ENCODE measurements around the gene VAV3. TPM values are rescaled to one million over a fixed set of nuclear protein-coding genes. Genes with fewer than 3 reads are reported as not detected.

VAV3 gene
- total and polyA plus RNA-seq, 10 of the 15 experiments (the other 5 are each of a cell fraction or from before 2014, with no cell fraction given): 0.84 to 5.5 (median 3.4) TPM

- no peak overlapping the region for H3K4me3 ChIP-seq
- no peak overlapping the region for H3K4me2 ChIP-seq (ENCODE audit: control insufficient read depth, insufficient read depth)
- TF ChIP-seq TBL1XR1 (IDR thresholded peaks at IDR 0.05; ENCODE audit: low read depth, low read length) (no peak), POLR2AphosphoS2 (IDR thresholded peaks at IDR 0.05; ENCODE audit: low read depth, low read length) (no peak), SMARCA5 (IDR thresholded peaks at IDR 0.05) (no peak), CEBPB (IDR thresholded peaks at IDR 0.05; ENCODE audit: borderline replicate concordance in 1 of 2, low read depth in 2 of 2, low read length in 2 of 2) (no peak), CREB1 (IDR thresholded peaks at IDR 0.05; ENCODE audit: low read depth) (no peak), GATAD2B (conservative IDR thresholded peaks at IDR 0.05; ENCODE audit: low read depth) (no peak), ESRRA (IDR thresholded peaks at IDR 0.05; ENCODE audit: low read length) (no peak), USF1 (IDR thresholded peaks at IDR 0.05; ENCODE audit: borderline replicate concordance, extremely low read length, insufficient read depth, low read depth, low read length) (no peak), SUZ12 (IDR thresholded peaks at IDR 0.05; ENCODE audit: unreplicated experiment) (no peak), ZZZ3 (IDR thresholded peaks at IDR 0.05; ENCODE audit: control insufficient read depth, insufficient read length, low read depth) (no peak), HDAC2 (IDR thresholded peaks at IDR 0.05) (no peak)
- ChIA-PET SMC1A (ENCODE audit: uncharacterized antibody, unreplicated experiment) (no interaction called here), POLR2A (no interaction called here), RAD21 (ENCODE audit: unreplicated experiment) (no interaction called here), CTCF (no interaction called here)
- H4K20me1 ChIP-seq (ENCODE audit: control insufficient read depth, insufficient read depth): no peaks in the 10 kb centered on the region
- no peak overlapping the region for H3K9ac ChIP-seq (ENCODE audit: control insufficient read depth, insufficient read depth, low read length)
- no peaks in the 10 kb centered on the region for H3K27me3 ChIP-seq (replicated peaks in 1 of 2; ENCODE audit: control insufficient read depth in 2 of 2, insufficient read depth in 2 of 2, low read length in 1 of 2)
- no peak for DNase-seq (ENCODE audit: low read depth, low spot score)
- H3K27ac ChIP-seq (ENCODE audit: control insufficient read depth, insufficient read depth): no peak overlapping the region
- FAIRE-seq: no peak
- no peak overlapping the region for H2AFZ ChIP-seq (ENCODE audit: control insufficient read depth, low read depth, low read length)
- WGBS (ENCODE audit: insufficient coverage, insufficient replicate concordance, low lambda C conversion rate, missing lambda C conversion rate): 0% methylated on average over 3 of the region's 3 CpGs
- intact Hi-C loops (cut with micrococcal nuclease; ENCODE audit: unreplicated experiment): no loop called here
- no peaks in the 10 kb centered on the region for H3K9me3 ChIP-seq (replicated peaks; ENCODE audit: control insufficient read depth, insufficient read depth, low read length)
- ATAC-seq: no peak
- H3K4me1 ChIP-seq (ENCODE audit: control insufficient read depth, insufficient read depth, low read length): no peaks in the 10 kb centered on the region
- no peaks in the 10 kb centered on the region for H3K36me3 ChIP-seq (ENCODE audit: control insufficient read depth in 2 of 2, insufficient read depth in 2 of 2, low read length in 1 of 2)
- in situ Hi-C loops (cut with MboI): no loop called here
- no peaks in the 10 kb centered on the region for H3K79me2 ChIP-seq (ENCODE audit: control insufficient read depth, insufficient read depth, low read length)
- BruUV-seq (replicated peaks): no TSS peak
Observed at GRCh38 chr1:107649023-107649422, 316.0 kb downstream of the VAV3 start.

Measured in GM12878 (cell line).